ENCODE data around the gene FAM111B. TPM values are rescaled to one million over a fixed set of nuclear protein-coding genes. Genes with fewer than 3 reads are reported as not detected.

The FAM111B gene
- total and polyA plus RNA-seq, 2 of the 8 experiments (the other 6 are each of a cell fraction or from before 2014, with no cell fraction given), result 4.8 to 38.1 TPM

DNA sequence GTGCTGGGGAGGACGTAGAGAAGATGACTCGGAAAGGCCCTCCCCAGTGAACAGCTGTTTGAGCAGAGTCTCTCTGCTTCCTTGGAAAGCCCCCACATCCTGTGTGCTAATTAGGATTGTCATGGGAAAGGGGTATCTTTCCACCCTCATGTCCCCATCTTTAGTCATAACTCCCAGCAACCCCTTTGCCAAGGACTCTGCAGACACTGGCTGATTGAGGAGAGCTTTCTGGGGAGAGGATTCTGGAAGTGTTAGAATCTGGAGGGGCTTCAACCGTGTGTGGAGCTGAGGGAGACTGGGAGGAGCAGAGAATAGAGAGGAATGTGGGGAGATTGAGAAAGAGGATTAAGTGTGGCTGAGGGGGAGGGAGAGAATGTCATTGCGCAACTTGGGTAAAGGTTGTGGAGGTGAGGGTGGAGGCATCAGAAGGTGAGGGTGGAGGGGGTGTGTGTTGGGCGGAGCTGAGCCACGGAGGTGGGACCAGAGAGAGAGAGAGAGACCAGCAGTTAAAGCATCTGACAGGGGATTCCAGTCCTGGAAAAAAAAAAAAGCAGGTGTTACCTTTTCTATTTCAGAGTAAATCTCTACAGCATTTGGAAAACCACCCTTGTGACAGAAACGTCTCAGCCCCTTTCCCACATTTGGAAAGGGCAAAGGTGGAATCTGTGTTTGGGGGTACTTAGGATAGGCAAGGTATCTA, 67.1 kb downstream of the FAM111B start:
- peak overlapping the region; percentile 98 to 99 for H3K4me2 ChIP-seq (ENCODE audit: insufficient read depth in 1 of 2, low read depth in 2 of 2, low read length in 2 of 2)
- H3K79me2 ChIP-seq (ENCODE audit: control insufficient read depth in 1 of 2, insufficient read depth in 2 of 2, low read length in 2 of 2), result peaks cover 0 to 14% of the 10 kb centered on the region in 2 experiments; a peak in 2 of 4 replicates
- peaks cover 18% of the 10 kb centered on the region for H3K23me2 ChIP-seq (ENCODE audit: low read depth, low read length)
- H2BK5ac ChIP-seq (ENCODE audit: low read depth, low read length), result no peak overlapping the region
- no peak overlapping the region for H3K14ac ChIP-seq (ENCODE audit: insufficient read length)
- peak in 1 of 2 experiments; percentile 60 for DNase-seq (ENCODE audit: low read depth in 1 of 2, low spot score in 2 of 2)
- no peak overlapping the region for H3K4ac ChIP-seq (replicated peaks; ENCODE audit: insufficient read length, low read depth, low read length)
- H3K79me1 ChIP-seq (ENCODE audit: low read depth, low read length), result no peaks in the 10 kb centered on the region
- H3K9me3 ChIP-seq (ENCODE audit: insufficient read depth in 2 of 2, low read depth in 1 of 2, low read length in 1 of 2), result no peaks in the 10 kb centered on the region
- H4K8ac ChIP-seq (ENCODE audit: extremely low read depth, insufficient read depth, low read length), result no peak overlapping the region
- no peak overlapping the region for H2BK120ac ChIP-seq (replicated peaks; ENCODE audit: low read depth, low read length)
- ChIA-PET POLR2A (ENCODE audit: partially characterized antibody) (interaction anchor here (0.6 to 5.5 kb wide), 6 partner anchors 10 to 546 kb away, joined by 3 to 79 read pairs (median 4); partner anchors contain the start of gene FAM111B), CTCF (ENCODE audit: partially characterized antibody) (interaction anchor here (0.6 to 9.6 kb wide), 8 partner anchors 10 to 1328 kb away, joined by 3 to 201 read pairs (median 4); no protein-coding TSS in a partner anchor)
- WGBS, 2 experiments (ENCODE audit: extremely low coverage in 1 of 2, insufficient coverage in 1 of 2, insufficient read length in 1 of 2, insufficient replicate concordance in 2 of 2, low coverage in 1 of 2, low lambda C conversion rate in 2 of 2, missing lambda C conversion rate in 1 of 2), result 3% methylated on average over 6 of the region's 7 CpGs; no CpG with 5 or more reads in 1 of the 2 experiments
- H2BK15ac ChIP-seq (ENCODE audit: low read length), result peak overlapping the region; percentile 34; the same call in 1 of the 2 replicates
- no peak overlapping the region for H3K23ac ChIP-seq (ENCODE audit: insufficient read length)
- H4K5ac ChIP-seq (ENCODE audit: insufficient read length, low read depth, low read length), result no peak overlapping the region
- no peak overlapping the region for H3K27ac ChIP-seq (ENCODE audit: low read depth, low read length)
- peaks cover 6 to 16% (median 9%) of the 10 kb centered on the region in 4 experiments; a peak in 6 of 7 replicates for H3K4me1 ChIP-seq (replicated peaks in 1 of 4; ENCODE audit: control insufficient read depth in 3 of 4, insufficient read depth in 4 of 4, low read length in 3 of 4)
- H3K9ac ChIP-seq (replicated peaks in 1 of 4; ENCODE audit: extremely low read depth in 1 of 4, low read depth in 3 of 4, low read length in 3 of 4), result peak overlapping the region in 2 of 4 experiments; percentile 32 to 45; a peak in 3 of 7 replicates
- H2BK20ac ChIP-seq (ENCODE audit: low read length), result no peak overlapping the region
- H3K36me3 ChIP-seq (ENCODE audit: control insufficient read depth in 2 of 4, insufficient read depth in 4 of 4, low read length in 3 of 4), result no peaks in the 10 kb centered on the region
- peak overlapping the region; percentile 48 to 95 (median 92) for H3K4me3 ChIP-seq (ENCODE audit: extremely low read depth in 1 of 4, insufficient read depth in 2 of 4, low read depth in 3 of 4, low read length in 4 of 4)
- no peak overlapping the region; the same call in 1 of the 2 replicates for H2BK12ac ChIP-seq (ENCODE audit: low read depth, low read length)
- no peak overlapping the region for H2AFZ ChIP-seq (ENCODE audit: low read length)
- no peak overlapping the region for H3K18ac ChIP-seq (ENCODE audit: extremely low read depth, low read length)
- H4K20me1 ChIP-seq (replicated peaks in 1 of 2; ENCODE audit: control insufficient read depth in 1 of 2, insufficient read depth in 2 of 2, low read length in 2 of 2), result peaks cover 2% of the 10 kb centered on the region in 2 experiments
- peak; percentile 50 for FAIRE-seq
- no peak overlapping the region for H4K91ac ChIP-seq (replicated peaks; ENCODE audit: insufficient read length, low read length)
- H2AK5ac ChIP-seq (ENCODE audit: low read depth, low read length), result no peak overlapping the region; the same call in 1 of the 2 replicates
- no peak overlapping the region for H3K56ac ChIP-seq (replicated peaks; ENCODE audit: insufficient read length, low read depth, low read length)
- H3K27me3 ChIP-seq (replicated peaks in 1 of 4; ENCODE audit: control insufficient read depth in 3 of 4, extremely low read depth in 1 of 4, insufficient read depth in 3 of 4, low read length in 3 of 4), result no peaks in the 10 kb centered on the region
- TF ChIP-seq NRF1 (IDR thresholded peaks at IDR 0.05; ENCODE audit: low read depth, low read length) (no peak), POU5F1 (IDR thresholded peaks at IDR 0.05; ENCODE audit: low read depth, low read length) (no peak), JUN (IDR thresholded peaks at IDR 0.05; ENCODE audit: low read depth, low read length) (no peak), YY1 (IDR thresholded peaks at IDR 0.05; ENCODE audit: low read depth, low read length) (no peak), SP1 (IDR thresholded peaks at IDR 0.05; ENCODE audit: low read depth, low read length) (peak; percentile 77), EZH2 (IDR thresholded peaks at IDR 0.05; ENCODE audit: low read depth, low read length, severe bottlenecking) (no peak), TBP (IDR thresholded peaks at IDR 0.05; ENCODE audit: low read depth, low read length) (peak; percentile 32; the same call in 1 of the 2 replicates), FOSL1 (IDR thresholded peaks at IDR 0.05; ENCODE audit: insufficient read depth, low read depth, low read length) (no peak), GABPA (IDR thresholded peaks at IDR 0.05; ENCODE audit: borderline replicate concordance, insufficient read depth, low read length) (no peak), BACH1 (IDR thresholded peaks at IDR 0.05; ENCODE audit: low read length) (no peak), SIRT6 (IDR thresholded peaks at IDR 0.05; ENCODE audit: low read length) (no peak), CHD2 (IDR thresholded peaks at IDR 0.05; ENCODE audit: low read length) (0 out of 2 replicates have a peak, but pooled peaks have one; percentile 54), CEBPB (IDR thresholded peaks at IDR 0.05; ENCODE audit: low read depth, low read length) (peak; percentile 100), POLR2A (IDR thresholded peaks at IDR 0.05; ENCODE audit: control extremely low read depth in 1 of 2, low read depth in 2 of 2, low read length in 2 of 2) (peak in 1 of 2 experiments; percentile 57; a peak in 2 of 3 replicates)
